GM23338 (cell line): ENCODE data around the gene NADK2. TPM values are rescaled to one million over a fixed set of nuclear protein-coding genes. Genes with fewer than 3 reads are reported as not detected.

Experiments used
- ATAC-seq: fragments of 200-7000 bp; cut with Tn5 transposase; 3 replicates; pipeline ENCODE4 v1.9.1; 2020
- DNase-seq: peaks from one replicate; pipeline ENCODE4 v3.0.0-alpha.2; 2015; ENCODE audit warnings: low spot score
- H2AFZ ChIP-seq: fragments of 200-600 bp; sonication (generic); 2 replicates; pipeline ENCODE4 v1.8.0; 2016; ENCODE audit warnings: antibody characterized with exemption, mild to moderate bottlenecking, moderate library complexity
- H3F3A ChIP-seq: fragments of 200-600 bp; sonication (generic); replicated peaks from 2 replicates; pipeline ENCODE4 v1.8.0; 2017; ENCODE audit warnings: antibody characterized with exemption, mixed run types, low read depth
- H3K27ac ChIP-seq: fragments of 200-600 bp; sonication (generic); 2 replicates; pipeline ENCODE4 v1.6.1; 2016; ENCODE audit warnings: low read depth
- H3K27me3 ChIP-seq: fragments of 200-600 bp; sonication (generic); 2 replicates; pipeline ENCODE4 v1.8.0; 2016; ENCODE audit warnings: mild to moderate bottlenecking, mixed run types, moderate library complexity; ENCODE audit not compliant: insufficient read depth
- H3K36me3 ChIP-seq: fragments of 200-600 bp; sonication (generic); 2 replicates; pipeline ENCODE4 v1.8.0; 2016; ENCODE audit warnings: mild to moderate bottlenecking; ENCODE audit not compliant: insufficient read depth
- H3K4me1 ChIP-seq: fragments of 200-600 bp; sonication (generic); 2 replicates; pipeline ENCODE4 v1.8.0; 2016; ENCODE audit warnings: mild to moderate bottlenecking, moderate library complexity; ENCODE audit not compliant: insufficient read depth
- H3K4me2 ChIP-seq: fragments of 200-600 bp; sonication (generic); 2 replicates; pipeline ENCODE4 v1.7.1; 2017; ENCODE audit warnings: mixed run types
- H3K4me3 ChIP-seq: fragments of 200-600 bp; sonication (generic); 2 replicates; pipeline ENCODE4 v1.6.1; 2016; ENCODE audit warnings: mixed run types
- H3K79me2 ChIP-seq: fragments of 200-600 bp; sonication (generic); replicated peaks from 2 replicates; pipeline ENCODE4 v1.8.0; 2017; ENCODE audit warnings: mild to moderate bottlenecking; ENCODE audit not compliant: insufficient read depth
- H3K9me2 ChIP-seq: fragments of 200-600 bp; sonication (generic); 2 replicates; pipeline ENCODE4 v1.8.0; 2017; ENCODE audit not compliant: insufficient read depth
- H4K20me1 ChIP-seq: fragments of 200-600 bp; sonication (generic); replicated peaks from 2 replicates; pipeline ENCODE4 v1.8.0; 2017; ENCODE audit warnings: mild to moderate bottlenecking; ENCODE audit not compliant: insufficient read depth
- H3K27ac Mint-ChIP-seq: 2 replicates; pipeline ENCODE4 v1.8.0; 2020; ENCODE audit warnings: inconsistent platforms, mild to moderate bottlenecking, moderate library complexity, mixed read lengths
- H3K27me3 Mint-ChIP-seq: 3 replicates; pipeline ENCODE4 v1.8.0; 2022; ENCODE audit warnings: low read depth, mild to moderate bottlenecking, moderate library complexity, mixed read lengths, inconsistent platforms; ENCODE audit not compliant: insufficient read depth, poor library complexity
- H3K36me3 Mint-ChIP-seq: 3 replicates; pipeline ENCODE4 v1.8.0; 2021; ENCODE audit warnings: low read depth, mild to moderate bottlenecking, inconsistent platforms, moderate library complexity, mixed read lengths
- H3K4me1 Mint-ChIP-seq: 3 replicates; pipeline ENCODE4 v1.8.0; 2020; ENCODE audit warnings: mild to moderate bottlenecking, inconsistent platforms, mixed read lengths
- H3K4me3 Mint-ChIP-seq: 3 replicates; pipeline ENCODE4 v1.8.0; 2021; ENCODE audit warnings: moderate library complexity, mild to moderate bottlenecking, inconsistent platforms, mixed read lengths
- H3K9me3 Mint-ChIP-seq: 3 replicates; pipeline ENCODE4 v1.8.0; 2020; ENCODE audit warnings: moderate library complexity, mild to moderate bottlenecking, inconsistent platforms, mixed read lengths
- EZH2 ChIP-seq: fragments of 200-600 bp; sonication (generic); IDR thresholded peaks from one replicate; pipeline ENCODE4 v1.8.0; 2017; ENCODE audit warnings: antibody characterized with exemption, mild to moderate bottlenecking, low read depth; ENCODE audit not compliant: unreplicated experiment
- POLR2AphosphoS5 ChIP-seq: IDR thresholded peaks from 2 replicates; pipeline ENCODE4 v1.6.1; 2016; ENCODE audit warnings: antibody characterized with exemption, low read depth
- STAT1 ChIP-seq: IDR thresholded peaks from one replicate; pipeline ENCODE4 v1.6.1; 2016; ENCODE audit warnings: antibody characterized with exemption; ENCODE audit not compliant: unreplicated experiment
- ZNF331 ChIP-seq: fragments of 250-450 bp; sonication (Bioruptor Pico); IDR thresholded peaks from 2 replicates; pipeline ENCODE4 v1.5.0; 2020; ENCODE audit warnings: low read depth, mild to moderate bottlenecking, moderate library complexity
- polyA plus RNA-seq: library from polyadenylated mRNA; unstranded; fragments of >200 nt; fragmentation: Nextera tagmentation; extraction: Ambion mirVana; gene quantifications from 2 replicates; pipeline ENCODE4 v1.2.1, GENCODE V29; 2016
- total RNA-seq: library from RNA; depleted of rRNA; stranded (reverse); fragments of >200 nt; shearing (Covaris generic); gene quantifications from 2 replicates; pipeline ENCODE4 v1.2.3, GENCODE V29; 2014
- TF ChIP-seq, protein P1 (sequence below), 2 experiments: fragments of 200-600 bp in 1 of 2; sonication (generic) in 1 of 2; conservative IDR thresholded peaks; 2 replicates each; pipeline versions ENCODE4 v1.5.1 to v1.6.1; 2016 to 2017; ENCODE audit warnings: antibody characterized with exemption in 2 of 2, low read depth in 2 of 2, mild to moderate bottlenecking in 2 of 2, moderate library complexity in 1 of 2

The NADK2 gene
- total and polyA plus RNA-seq, 2 experiments from 2014 or later, result 4.5 to 16.0 TPM

DNA sequence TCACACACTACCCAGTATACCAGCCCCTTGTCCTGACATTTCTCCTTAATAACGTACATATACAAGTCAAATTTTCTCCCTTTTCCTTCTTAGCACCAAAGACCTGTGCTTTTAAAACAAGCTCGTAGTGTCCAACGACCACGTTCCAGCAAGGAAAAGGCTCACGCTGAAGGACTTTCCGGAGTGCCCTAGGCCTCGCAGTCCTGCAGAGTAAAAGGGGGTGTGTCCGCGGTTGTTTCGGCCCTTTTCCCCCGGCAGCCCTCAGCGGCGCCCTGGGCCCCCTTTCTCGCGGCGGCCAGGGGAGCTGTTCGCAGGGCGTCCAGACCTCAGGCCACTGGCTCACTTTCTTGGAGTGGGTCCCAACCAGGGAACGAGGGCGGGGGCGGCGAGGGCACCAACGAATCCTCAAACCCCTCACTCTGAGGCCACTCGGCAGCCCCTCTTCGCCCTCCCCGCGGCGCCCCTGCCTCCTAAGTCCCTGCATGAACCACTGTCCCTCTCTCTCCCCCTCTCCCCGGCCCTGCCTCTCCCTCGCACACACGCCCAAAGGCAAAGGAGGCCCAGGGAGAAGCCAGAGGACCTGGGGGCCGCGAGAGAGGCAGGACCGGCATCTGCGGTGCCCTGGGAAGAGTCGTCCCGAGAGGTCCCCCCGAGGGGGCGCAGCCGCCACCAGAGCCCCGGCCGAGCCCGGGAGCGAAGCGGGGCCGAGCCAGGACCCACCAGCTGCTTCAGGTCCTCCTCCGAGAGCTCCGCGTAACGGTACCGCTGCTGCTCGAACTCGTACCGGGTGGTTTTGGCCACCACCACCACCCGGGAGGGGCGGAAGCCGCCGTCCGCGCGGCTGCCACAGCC lies 720 bp downstream of the NADK2 start:
- Histone ChIP-seq H3F3A (no peaks in the 10 kb centered on the region), H3K36me3 (no peaks in the 10 kb centered on the region), H2AFZ (peak overlapping the region; percentile 89), H3K4me3 (peak overlapping the region; percentile 86), H3K27ac (peak overlapping the region; percentile 78; the same call in 1 of the 2 replicates), H3K79me2 (no peaks in the 10 kb centered on the region; the same call in 1 of the 2 replicates), H3K9me2 (no peaks in the 10 kb centered on the region; the same call in 1 of the 2 replicates), H3K27me3 (peaks cover 20% of the 10 kb centered on the region), H3K4me2 (peak overlapping the region; percentile 87), H4K20me1 (no peaks in the 10 kb centered on the region), H3K4me1 (peaks cover 11% of the 10 kb centered on the region)
- TF ChIP-seq POLR2AphosphoS5, result peak; percentile 49; the same call in 1 of the 2 replicates
- TF ChIP-seq, protein P1, sequence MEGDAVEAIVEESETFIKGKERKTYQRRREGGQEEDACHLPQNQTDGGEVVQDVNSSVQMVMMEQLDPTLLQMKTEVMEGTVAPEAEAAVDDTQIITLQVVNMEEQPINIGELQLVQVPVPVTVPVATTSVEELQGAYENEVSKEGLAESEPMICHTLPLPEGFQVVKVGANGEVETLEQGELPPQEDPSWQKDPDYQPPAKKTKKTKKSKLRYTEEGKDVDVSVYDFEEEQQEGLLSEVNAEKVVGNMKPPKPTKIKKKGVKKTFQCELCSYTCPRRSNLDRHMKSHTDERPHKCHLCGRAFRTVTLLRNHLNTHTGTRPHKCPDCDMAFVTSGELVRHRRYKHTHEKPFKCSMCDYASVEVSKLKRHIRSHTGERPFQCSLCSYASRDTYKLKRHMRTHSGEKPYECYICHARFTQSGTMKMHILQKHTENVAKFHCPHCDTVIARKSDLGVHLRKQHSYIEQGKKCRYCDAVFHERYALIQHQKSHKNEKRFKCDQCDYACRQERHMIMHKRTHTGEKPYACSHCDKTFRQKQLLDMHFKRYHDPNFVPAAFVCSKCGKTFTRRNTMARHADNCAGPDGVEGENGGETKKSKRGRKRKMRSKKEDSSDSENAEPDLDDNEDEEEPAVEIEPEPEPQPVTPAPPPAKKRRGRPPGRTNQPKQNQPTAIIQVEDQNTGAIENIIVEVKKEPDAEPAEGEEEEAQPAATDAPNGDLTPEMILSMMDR (conservative IDR thresholded peaks at IDR 0.05; ENCODE audit: low read depth in 2 of 2), result no peak
- peak overlapping the region; percentile 59; the same call in 1 of the 2 replicates for H3K27ac Mint-ChIP-seq
- peaks cover 20% of the 10 kb centered on the region for H3K4me1 Mint-ChIP-seq
- DNase-seq (peak; percentile 79), ATAC-seq (peak; percentile 72)
- H3K27me3 Mint-ChIP-seq, result peaks cover 19% of the 10 kb centered on the region
- peaks cover 13% of the 10 kb centered on the region; the same call in 2 of the 3 replicates for H3K9me3 Mint-ChIP-seq
- peak overlapping the region; percentile 78 for H3K4me3 Mint-ChIP-seq
- H3K36me3 Mint-ChIP-seq, result peaks cover 10% of the 10 kb centered on the region; the same call in 2 of the 3 replicates

DNA sequence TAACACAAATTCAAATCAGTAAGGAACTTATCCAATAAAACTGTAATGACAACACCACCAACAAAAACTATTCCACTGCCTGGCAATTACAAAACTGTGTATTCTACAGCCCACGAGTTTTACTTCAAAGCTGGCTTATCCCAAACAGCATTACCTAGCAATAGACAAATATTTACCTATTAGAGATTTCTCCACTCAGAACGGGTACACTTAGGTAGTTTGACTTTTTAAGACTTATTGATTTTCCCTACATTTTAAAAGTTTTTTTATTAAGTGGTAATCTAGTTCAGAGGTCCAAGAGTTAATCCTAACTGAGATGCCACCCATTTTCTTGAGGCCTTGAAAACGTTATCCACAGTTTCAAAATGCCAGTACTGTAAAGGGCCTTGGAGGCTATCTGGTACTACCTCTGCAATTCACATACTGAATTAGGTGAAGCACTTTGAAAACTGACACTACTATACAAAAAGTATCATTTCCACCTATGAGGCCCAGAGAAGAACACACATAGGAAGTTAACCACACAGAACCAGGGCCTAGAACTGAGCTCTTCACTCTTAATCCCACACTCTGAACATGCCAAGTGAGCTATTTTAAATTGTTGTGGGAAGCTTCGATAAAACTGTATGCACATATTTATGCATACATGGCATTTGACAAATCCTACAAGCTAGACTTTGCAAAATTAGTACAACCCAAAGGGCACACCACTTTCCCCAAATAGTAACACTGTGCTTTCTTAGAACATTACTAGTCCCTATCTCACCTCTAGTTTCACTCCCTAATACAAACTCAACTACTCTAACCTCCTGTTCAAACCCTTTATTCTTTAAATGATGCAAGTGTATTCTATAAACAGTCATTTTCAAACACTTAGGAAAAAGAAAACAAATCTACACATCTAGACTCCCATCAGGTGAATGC lies 2.1 kb downstream of the NADK2 start:
- Mint-ChIP-seq H3K4me1 (peaks cover 20% of the 10 kb centered on the region), H3K27me3 (peaks cover 17% of the 10 kb centered on the region), H3K4me3 (peak overlapping the region; percentile 78), H3K9me3 (peaks cover 13% of the 10 kb centered on the region; the same call in 2 of the 3 replicates), H3K27ac (no peak overlapping the region), H3K36me3 (peaks cover 10% of the 10 kb centered on the region; the same call in 2 of the 3 replicates)
- Histone ChIP-seq H3K4me2 (peak overlapping the region; percentile 87), H3F3A (no peaks in the 10 kb centered on the region), H3K27ac (no peak overlapping the region), H4K20me1 (no peaks in the 10 kb centered on the region), H3K79me2 (no peaks in the 10 kb centered on the region; the same call in 1 of the 2 replicates), H3K4me1 (peaks cover 11% of the 10 kb centered on the region), H3K36me3 (no peaks in the 10 kb centered on the region), H3K27me3 (peaks cover 20% of the 10 kb centered on the region), H3K9me2 (no peaks in the 10 kb centered on the region; the same call in 1 of the 2 replicates), H2AFZ (no peak overlapping the region), H3K4me3 (no peak overlapping the region)
- ATAC-seq, result no peak
- no peak for TF ChIP-seq ZNF331 (CRISPR knock-in tag)
- TF ChIP-seq POLR2AphosphoS5, result no peak
- TF ChIP-seq, protein P1 (conservative IDR thresholded peaks at IDR 0.05; ENCODE audit: low read depth in 2 of 2), result no peak
- TF ChIP-seq STAT1, result no peak
- no peak for TF ChIP-seq EZH2
- no peak for DNase-seq
